ENCODE results near the gene PHF21A.
"Not testable (repeated sequence)": the region's sequence is repeated elsewhere in the genome, so short reads cannot be mapped to it uniquely, and the experiment has no call there.

Gene PHF21A

GRCh38 chr11:46018651-46019050 lies 102.6 kb downstream of the PHF21A start:
- no peak for TF ChIP-seq EZH2phosphoT487 (conservative IDR thresholded peaks at IDR 0.05; ENCODE audit: low read length)
- TF ChIP-seq CTCF (IDR thresholded peaks at IDR 0.05; ENCODE audit: insufficient read depth, low read length, poor library complexity, severe bottlenecking) = no peak
- H3K4me3 ChIP-seq (ENCODE audit: insufficient read depth, low read length, poor library complexity, severe bottlenecking) = no peak overlapping the region
- no peaks in the 10 kb centered on the region for H3K36me3 ChIP-seq (ENCODE audit: low read length)
- H3K79me2 ChIP-seq (ENCODE audit: insufficient read depth, low read length) = no peaks in the 10 kb centered on the region
- no peaks in the 10 kb centered on the region for H4K20me1 ChIP-seq (ENCODE audit: low read depth, low read length)
- no peak overlapping the region for H3K4me2 ChIP-seq (ENCODE audit: low read depth, low read length, poor library complexity, severe bottlenecking)
- no peaks in the 10 kb centered on the region for H3F3A ChIP-seq (ENCODE audit: insufficient read depth)
- H3K27ac ChIP-seq (ENCODE audit: low read depth, low read length) = no peak overlapping the region
- H3K9me2 ChIP-seq (replicated peaks; ENCODE audit: insufficient read depth, low read length) = no peaks in the 10 kb centered on the region
- H3K27me3 ChIP-seq (ENCODE audit: low read length) = no peaks in the 10 kb centered on the region
- H3K9ac ChIP-seq (ENCODE audit: low read length) = no peak overlapping the region
- H3K9me3 ChIP-seq (ENCODE audit: insufficient read depth, low read length) = no peaks in the 10 kb centered on the region
- no peak overlapping the region for H2AFZ ChIP-seq (ENCODE audit: low read depth, low read length, severe bottlenecking)

GRCh38 chr11:46017341-46017740 lies 103.9 kb downstream of the PHF21A start:
- no peak for TF ChIP-seq EZH2phosphoT487 (conservative IDR thresholded peaks at IDR 0.05; ENCODE audit: low read length)
- no peak for TF ChIP-seq CTCF (IDR thresholded peaks at IDR 0.05; ENCODE audit: insufficient read depth, low read length, poor library complexity, severe bottlenecking)
- H3K27ac ChIP-seq (ENCODE audit: low read depth, low read length) = no peak overlapping the region
- H3K4me3 ChIP-seq (ENCODE audit: insufficient read depth, low read length, poor library complexity, severe bottlenecking) = no peak overlapping the region
- H4K20me1 ChIP-seq (ENCODE audit: low read depth, low read length) = no peaks in the 10 kb centered on the region
- H3F3A ChIP-seq (ENCODE audit: insufficient read depth) = no peaks in the 10 kb centered on the region
- H3K9me3 ChIP-seq (ENCODE audit: insufficient read depth, low read length) = no peaks in the 10 kb centered on the region
- H3K79me2 ChIP-seq (ENCODE audit: insufficient read depth, low read length) = no peaks in the 10 kb centered on the region
- H3K9me2 ChIP-seq (replicated peaks; ENCODE audit: insufficient read depth, low read length) = no peaks in the 10 kb centered on the region
- no peak overlapping the region for H3K9ac ChIP-seq (ENCODE audit: low read length)
- no peak overlapping the region for H3K4me2 ChIP-seq (ENCODE audit: low read depth, low read length, poor library complexity, severe bottlenecking)
- no peaks in the 10 kb centered on the region for H3K27me3 ChIP-seq (ENCODE audit: low read length)
- no peaks in the 10 kb centered on the region for H3K36me3 ChIP-seq (ENCODE audit: low read length)
- H2AFZ ChIP-seq (ENCODE audit: low read depth, low read length, severe bottlenecking) = no peak overlapping the region

- H3F3A ChIP-seq (ENCODE audit: insufficient read depth) = no peaks in the 10 kb centered on the region
- no peaks in the 10 kb centered on the region for H3K36me3 ChIP-seq (ENCODE audit: low read length)
- no peak overlapping the region for H3K27ac ChIP-seq (ENCODE audit: low read depth, low read length)
- no peak overlapping the region for H2AFZ ChIP-seq (ENCODE audit: low read depth, low read length, severe bottlenecking)
- no peaks in the 10 kb centered on the region for H3K9me3 ChIP-seq (ENCODE audit: insufficient read depth, low read length)
- H3K9me2 ChIP-seq (replicated peaks; ENCODE audit: insufficient read depth, low read length) = no peaks in the 10 kb centered on the region
- H3K27me3 ChIP-seq (ENCODE audit: low read length) = no peaks in the 10 kb centered on the region
- no peaks in the 10 kb centered on the region for H4K20me1 ChIP-seq (ENCODE audit: low read depth, low read length)
- TF ChIP-seq EZH2phosphoT487 (conservative IDR thresholded peaks at IDR 0.05; ENCODE audit: low read length) (no peak), CTCF (IDR thresholded peaks at IDR 0.05; ENCODE audit: insufficient read depth, low read length, poor library complexity, severe bottlenecking) (no peak)
- no peak overlapping the region for H3K4me3 ChIP-seq (ENCODE audit: insufficient read depth, low read length, poor library complexity, severe bottlenecking)
- H3K4me2 ChIP-seq (ENCODE audit: low read depth, low read length, poor library complexity, severe bottlenecking) = no peak overlapping the region
- H3K9ac ChIP-seq (ENCODE audit: low read length) = no peak overlapping the region
- no peaks in the 10 kb centered on the region for H3K79me2 ChIP-seq (ENCODE audit: insufficient read depth, low read length)
Observed at GRCh38 chr11:46015941-46016340, 105.3 kb downstream of the PHF21A start.

- H3F3A ChIP-seq (ENCODE audit: insufficient read depth); H3K4me2 ChIP-seq (ENCODE audit: low read depth, low read length, poor library complexity, severe bottlenecking); H3K9me3 ChIP-seq (ENCODE audit: insufficient read depth, low read length); H3K36me3 ChIP-seq (ENCODE audit: low read length); H3K4me3 ChIP-seq (ENCODE audit: insufficient read depth, low read length, poor library complexity, severe bottlenecking); H3K9ac ChIP-seq (ENCODE audit: low read length); H3K9me2 ChIP-seq (replicated peaks; ENCODE audit: insufficient read depth, low read length); H3K27ac ChIP-seq (ENCODE audit: low read depth, low read length); H3K79me2 ChIP-seq (ENCODE audit: insufficient read depth, low read length); H2AFZ ChIP-seq (ENCODE audit: low read depth, low read length, severe bottlenecking); H3K27me3 ChIP-seq (ENCODE audit: low read length); H4K20me1 ChIP-seq (ENCODE audit: low read depth, low read length): not testable (repeated sequence)
Observed at GRCh38 chr11:46014168-46014567, 107.1 kb downstream of the PHF21A start.
